SW480 (cell line): Measurements from ENCODE around the gene CCSAP.
"Not testable (repeated sequence)": the region's sequence is repeated elsewhere in the genome, so short reads cannot be mapped to it uniquely, and the experiment has no call there.

ENCODE experiments used
- DNase-seq: peaks from one replicate; pipeline ENCODE4 v3.0.0-alpha.2; 2016; ENCODE audit warnings: low spot score

The CCSAP gene

DNA sequence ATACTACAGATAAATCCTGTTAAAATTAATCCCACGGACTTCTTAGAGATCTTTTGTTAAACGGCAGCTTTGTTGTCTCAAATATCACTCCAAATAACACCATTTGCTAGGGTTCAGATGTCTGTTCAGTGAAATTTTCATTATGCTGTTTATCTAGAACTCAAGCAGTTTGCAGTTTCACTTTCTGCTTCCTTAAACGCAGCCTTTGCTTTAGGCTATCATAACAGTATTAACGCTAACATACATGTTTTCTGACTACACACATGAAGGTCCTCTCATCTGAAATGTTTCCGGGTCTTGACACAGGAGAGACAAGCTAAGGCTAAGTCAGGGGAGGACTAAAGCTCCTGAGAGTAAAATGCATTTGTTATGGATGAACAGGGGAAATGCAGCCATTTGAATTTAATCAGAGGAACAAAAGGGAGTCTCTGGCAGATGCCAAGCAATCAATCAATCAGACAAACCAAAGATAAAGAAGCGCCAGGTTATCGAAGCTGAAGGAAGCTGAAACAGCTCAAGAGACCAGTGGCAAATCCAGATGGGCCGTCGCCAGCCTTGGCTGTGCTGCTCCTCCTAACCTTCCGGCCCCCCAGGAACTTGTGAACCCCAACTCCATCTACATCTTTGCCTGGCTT, 16.9 kb downstream of the CCSAP start:
- DNase-seq, result no peak

DNA sequence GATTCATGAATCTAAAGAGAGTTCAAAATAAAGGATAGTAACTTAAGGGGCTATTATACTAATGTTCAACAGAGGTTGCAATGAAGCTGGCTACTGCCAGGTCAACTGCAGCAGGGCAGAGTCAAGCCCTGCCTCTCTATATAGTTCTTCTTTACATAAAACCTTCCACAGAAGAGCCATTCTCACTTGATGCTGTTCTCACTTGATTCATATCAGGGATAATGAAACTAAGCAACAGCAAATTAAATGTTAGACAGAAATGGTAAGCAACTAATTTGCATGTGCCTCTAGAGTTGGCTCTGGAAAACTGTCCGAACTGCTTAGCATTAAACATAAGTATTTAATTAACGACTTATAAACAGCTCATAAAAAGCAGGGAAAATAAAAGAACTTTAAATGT, 17.4 kb downstream of the CCSAP start:
- DNase-seq, result no peak

DNA sequence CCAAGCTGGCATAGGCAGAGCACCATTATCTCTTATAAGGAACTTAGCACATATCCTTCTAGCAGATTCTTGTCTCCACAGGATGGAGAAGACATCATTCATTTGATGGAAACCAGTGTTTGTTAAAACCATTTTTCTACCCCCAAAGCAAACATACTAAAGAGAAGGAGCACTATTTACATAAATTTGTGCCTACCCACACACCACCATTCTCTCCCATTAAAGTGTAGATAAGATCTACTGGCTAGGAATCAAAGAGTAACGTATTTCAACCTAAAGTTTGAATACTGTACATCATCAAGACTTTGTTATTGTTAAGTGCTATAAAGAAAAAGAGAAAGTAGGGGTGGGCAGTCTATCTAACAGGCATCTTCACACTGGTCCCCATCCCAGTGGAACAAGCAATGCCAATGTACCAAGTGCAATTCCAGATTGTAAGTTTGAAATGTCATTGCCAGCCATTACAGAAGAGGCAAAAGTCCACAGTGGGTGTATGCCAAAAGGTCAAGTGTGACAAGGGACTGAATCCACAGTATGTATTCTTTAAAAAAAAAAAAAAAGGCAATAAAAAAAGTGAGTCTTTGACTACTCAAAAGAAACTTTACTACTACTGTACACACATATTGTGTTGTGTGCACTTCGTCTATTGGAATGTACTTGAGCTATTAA, 18.8 kb downstream of the CCSAP start:
- no peak for DNase-seq

DNA sequence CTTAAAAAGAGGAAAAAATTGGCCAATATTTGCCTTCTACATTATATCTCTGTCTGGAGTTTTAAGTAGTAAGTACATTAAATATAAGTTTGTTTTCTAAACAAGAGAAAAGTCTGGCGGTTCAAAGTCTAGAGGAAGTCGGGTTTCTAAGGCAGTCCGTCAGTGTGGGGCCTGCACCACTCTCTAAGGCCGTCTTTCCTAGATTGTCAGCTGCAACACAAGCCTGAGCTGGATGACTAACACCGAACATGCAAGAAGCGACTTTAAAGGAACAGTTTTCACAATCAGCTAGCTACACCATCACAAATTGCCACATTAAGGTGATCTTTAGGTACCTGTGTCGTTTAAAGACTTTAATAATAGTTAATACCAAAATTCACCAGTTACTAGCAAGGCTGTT, 19.6 kb downstream of the CCSAP start:
- no peak for DNase-seq

DNA sequence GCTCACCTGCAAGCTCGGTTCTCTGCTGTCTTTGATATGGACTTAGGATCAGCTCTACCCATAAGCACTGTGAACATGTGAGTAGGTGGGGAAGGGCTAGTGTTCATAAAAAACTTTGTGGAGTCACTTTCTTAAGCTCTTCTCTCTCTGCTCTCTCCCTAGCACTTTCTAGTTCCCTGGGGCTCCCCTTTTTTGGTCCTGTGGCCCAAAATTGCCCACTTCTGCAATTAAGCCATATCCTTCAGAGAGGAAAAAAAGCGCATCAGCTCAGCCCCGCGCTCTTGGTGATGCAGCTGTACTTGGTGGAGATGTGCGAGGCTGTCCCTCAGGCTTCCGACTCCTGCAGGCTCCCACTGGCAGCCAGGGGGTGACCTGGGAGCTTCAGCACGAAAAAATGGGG, 23.4 kb downstream of the CCSAP start:
- no peak for DNase-seq

DNA sequence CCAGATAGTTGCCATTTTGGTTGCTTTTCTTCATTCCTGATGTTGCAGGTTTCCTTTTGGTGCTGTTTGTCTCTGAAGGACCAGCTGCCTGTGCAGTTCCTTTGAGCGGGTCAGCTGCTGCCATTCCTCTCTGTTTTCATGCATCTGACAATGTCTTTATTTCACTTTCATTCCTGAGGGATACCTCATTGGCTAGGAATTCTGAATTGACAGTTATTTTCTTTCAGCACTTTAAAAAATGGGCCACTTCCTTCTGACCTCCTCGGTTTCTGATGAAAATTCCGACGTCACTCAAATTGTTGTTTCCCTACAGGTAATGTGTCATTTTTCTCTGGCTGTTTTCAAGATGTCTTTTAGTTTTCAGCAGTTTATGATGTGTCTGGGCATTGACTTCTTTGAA, 24.8 kb downstream of the CCSAP start:
- no peak for DNase-seq

DNA sequence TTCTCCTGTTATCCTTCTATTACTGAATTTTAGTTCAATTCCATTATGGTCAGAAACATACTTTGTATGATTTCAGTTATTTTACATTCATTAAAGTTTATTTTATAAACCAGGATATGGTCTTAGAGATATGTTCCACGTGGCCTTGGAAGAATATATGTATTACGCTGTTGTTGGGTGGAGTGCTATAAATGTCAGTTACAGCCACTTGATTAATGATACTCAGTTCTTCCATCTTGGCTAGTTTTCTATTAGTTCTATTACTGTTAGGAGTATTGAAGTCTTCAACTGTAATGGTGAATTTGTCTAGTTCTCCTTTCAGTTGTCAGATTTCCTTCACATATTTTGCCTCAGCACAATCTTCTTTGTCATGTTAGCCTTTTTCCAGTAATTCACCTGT, 26.7 kb downstream of the CCSAP start:
- no peak for DNase-seq

DNA sequence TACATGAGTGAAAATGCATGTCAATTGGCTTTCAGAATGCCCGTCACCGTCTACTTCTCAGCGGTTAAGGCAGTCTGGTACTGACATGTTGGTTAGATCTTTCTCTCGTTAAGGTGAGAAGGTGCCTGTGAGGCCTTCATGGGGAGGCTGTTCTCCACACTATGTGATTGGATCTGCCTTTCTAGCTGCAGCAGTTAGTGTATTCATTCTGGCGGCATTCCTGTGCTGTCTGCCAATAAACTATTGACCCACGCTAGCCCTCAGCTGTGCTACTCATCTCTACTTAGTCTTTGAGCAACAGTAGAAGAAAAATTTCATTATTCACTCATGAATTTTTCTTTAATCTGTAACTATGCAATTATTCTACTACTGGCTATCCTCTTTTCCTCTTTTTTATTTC, 32.0 kb downstream of the CCSAP start:
- no peak for DNase-seq

DNA sequence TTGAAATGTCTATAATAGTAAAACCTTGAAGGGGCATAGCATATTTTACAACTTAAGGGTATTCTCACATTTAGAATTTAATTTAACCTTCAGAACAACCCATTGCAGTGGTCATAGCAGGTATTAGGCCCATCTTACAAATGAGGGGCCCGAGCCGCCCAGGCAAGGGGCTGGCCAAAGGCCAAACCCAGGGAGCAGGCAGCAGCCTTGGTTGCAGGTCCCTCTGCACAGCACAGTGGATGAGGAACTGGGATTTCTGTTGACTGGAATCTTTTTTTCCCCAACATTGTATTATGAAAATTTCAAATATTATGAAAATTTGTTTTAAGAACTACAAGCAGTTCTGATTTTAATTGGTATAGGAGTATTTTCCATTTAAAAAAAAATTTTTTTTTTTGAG, 33.2 kb downstream of the CCSAP start:
- no peak for DNase-seq

DNA sequence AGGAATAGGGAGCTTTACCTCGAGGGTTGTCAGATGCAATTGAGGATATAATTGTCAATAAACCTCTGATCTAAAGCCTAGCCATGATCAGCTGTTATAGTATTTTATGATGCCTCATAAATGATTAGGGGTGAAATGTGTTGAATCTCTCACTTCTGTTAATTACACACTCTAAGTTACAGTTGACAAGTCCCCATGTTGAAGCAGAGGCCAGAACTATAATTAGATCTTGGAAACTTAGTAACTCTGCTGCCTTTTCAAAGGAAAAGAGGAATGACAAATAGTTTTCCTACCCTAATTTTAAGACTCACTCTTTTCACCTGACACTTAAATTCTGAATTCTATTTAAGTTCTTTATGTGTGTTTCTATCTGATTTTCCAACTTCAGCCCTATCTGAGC, 33.8 kb downstream of the CCSAP start:
- no peak for DNase-seq

DNA sequence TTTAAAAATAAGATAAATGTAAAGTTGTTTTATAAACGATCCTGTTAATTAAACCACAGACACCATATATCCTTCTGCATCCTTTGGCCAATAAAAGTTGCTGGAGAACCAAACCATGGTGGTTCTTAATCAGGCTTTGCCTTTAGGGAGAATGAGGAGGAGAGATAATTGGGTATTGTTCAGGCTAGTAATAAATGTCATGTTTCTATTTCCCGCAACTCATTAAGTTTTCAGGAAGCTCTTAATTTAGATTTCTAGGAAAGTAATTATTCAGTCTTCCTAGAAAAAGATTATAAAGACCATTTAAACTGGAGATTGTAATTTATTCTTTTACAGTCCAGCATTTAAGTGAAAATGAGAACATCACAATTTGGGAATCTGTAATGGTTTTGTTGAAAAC, 37.5 kb downstream of the CCSAP start:
- no peak for DNase-seq

DNA sequence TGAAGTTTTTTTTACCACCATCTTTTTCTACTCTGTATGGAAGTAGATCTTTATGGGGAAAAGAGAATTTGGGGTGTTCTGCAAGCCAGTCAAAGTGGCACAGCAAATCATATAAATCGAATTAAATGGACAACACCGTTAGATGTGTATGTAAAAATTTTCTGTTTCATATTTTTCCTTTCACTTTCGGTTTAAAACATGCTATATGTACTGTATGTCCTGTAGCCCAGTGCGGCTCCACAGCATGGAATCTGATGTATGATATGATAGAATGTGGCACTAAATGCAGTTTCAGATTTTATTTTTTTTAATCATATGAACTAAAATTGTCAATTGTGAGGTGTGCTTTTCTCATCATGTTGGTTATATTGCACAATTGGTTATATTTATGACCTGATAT, 39.0 kb downstream of the CCSAP start:
- DNase-seq, result no peak

DNA sequence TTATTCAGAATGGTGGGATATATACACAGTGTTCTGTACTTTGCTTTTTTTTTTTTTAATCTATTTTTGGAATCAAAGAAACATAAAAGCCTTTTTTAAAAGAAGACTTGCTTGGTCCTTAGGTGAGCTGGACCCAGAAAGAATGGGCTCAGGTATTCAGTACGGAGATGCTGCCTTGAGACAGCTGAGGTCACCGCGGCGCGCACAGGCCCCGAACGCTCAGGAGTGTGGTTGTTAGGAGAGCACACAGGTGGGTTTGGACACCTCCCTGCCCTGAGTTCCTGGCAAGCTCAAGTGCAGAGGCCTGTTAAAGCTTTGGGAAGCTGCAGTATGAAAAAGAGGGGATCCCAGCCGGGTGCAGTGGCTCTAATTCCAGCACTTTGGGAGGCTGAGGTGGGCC, 40.1 kb downstream of the CCSAP start:
- DNase-seq, result no peak

DNA sequence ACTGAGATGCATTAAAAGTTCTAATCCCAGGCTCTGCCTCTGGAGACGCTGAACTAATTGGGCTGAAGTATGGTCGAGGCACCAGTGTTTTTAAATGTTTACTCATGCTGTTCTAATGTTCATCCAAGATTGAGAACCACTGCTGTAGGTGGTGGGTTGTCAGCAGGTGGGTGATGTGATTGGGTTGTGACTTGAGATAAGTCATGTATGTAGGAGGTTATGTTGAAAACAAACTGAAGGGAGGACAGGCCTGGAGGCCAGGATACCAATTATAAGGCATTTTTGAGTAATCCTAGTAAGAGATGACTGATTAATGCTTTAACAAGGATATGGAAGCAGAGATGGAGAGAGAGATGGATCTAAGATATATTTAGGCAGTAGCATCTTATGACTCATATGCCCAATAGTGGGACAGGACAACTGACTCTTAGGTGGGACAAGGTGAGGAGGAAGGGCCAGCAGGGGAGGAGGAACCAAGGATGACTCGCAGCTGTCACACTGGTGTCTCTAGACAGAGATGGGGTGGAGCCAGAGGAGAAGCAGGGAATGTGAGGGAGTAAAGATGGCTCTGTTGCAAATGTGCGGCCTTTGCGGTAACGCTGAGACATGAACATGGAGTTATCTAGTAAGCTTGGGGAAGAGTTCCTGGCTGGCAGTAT, 42.6 kb downstream of the CCSAP start:
- DNase-seq, result no peak

DNA sequence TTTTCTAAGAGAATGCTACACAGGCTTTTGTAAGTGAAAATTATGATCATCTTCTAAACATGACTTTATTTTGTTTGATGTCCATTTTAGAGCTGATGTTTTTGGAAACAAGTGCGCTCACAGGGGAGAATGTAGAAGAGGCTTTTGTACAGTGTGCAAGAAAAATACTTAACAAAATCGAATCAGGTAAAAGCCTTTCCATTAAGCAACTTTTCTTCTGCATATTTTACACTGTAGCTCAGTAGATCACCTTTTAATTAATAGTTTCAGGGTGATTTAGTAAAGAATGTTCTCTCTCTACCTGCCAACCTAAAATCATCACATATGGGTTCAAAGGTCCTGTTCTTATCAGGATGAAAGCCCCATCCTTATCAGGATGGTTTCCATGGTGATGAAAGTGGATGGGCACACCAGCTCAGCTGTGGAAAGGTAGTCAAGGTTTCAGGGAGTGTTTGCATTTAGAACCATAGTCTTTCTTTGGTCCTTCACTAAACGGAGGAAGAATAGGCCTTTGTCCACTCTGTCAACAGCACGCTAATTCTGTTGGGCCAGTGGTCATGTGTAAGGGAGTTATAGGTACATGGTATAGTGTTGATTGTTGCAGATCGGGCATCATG, 43.9 kb downstream of the CCSAP start:
- no peak for DNase-seq

DNA sequence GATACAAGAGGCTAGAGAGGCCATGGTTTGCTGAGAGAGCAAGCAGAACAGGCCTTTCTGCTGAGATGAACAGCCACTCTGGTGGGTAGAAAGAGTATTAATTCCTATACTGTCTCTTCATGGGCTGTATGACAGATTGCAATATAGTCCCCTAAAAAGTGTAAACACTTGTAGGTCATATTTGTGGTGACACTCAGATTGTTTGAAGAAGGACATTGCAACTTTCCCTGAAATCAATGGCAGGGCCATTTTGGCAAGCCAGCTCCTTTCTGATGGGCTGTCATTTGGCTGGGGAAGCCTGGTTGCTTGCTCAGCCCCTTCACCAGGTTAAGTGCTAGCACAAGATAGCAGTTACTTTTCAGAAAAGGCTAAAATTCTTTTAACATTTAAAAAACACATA, 44.4 kb downstream of the CCSAP start:
- no peak for DNase-seq

DNA sequence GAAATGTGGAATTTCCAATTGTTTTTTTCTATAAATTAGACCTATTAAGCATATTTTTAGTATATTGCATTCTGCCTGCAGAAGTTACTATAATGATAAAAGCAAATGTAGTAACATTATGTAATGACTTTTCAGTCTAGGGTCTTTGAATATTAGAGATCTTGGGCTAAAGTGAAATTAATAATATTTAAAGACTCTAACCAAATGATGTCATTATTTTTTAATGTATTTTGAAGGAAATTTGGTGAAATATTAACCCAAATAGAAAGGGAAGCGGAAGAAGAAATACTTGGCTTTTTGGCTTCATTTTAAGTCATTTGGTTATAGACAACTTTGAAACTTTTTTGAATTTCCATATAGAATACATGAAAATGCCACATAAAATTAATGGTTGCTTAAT, 45.1 kb downstream of the CCSAP start:
- DNase-seq, result no peak

DNA sequence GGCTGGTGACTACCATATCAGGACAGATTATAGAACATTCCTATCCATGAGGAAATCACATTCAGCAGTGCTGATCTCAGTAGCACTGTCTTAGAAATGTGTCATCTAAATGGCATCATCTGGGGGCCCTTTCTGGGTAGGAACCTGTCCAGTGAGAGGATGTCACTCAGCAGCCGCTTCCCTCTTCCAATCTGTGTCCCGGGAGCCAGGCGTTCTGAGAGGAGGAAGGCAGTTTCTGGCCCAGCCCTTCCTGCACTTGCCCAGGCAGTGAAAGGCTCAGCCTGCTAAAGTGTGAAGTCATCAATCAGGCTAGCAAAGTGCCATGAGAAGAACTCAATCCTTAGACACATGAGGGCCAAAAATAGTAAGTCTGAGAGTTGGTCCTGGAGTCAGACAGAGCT, 46.3 kb downstream of the CCSAP start:
- no peak for DNase-seq

DNA sequence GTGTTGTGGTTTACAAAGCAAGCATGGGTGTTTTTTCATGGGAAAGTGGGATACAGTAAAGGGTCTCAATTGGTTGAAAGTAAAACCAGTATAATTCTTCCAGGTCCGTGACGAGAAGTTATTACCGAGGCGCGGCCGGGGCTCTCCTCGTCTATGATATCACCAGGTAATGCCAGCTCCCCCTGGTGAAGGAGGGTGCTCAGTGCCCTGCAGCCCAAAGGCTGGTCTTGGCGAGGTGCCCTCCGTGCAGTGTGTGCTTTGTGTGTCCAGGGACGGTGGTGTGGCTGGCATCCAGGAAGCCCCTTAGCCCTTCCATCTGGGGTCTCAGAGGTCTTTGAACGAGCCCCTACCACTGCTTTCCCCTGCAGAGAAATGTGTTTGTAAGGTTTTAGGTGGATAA, 47.1 kb downstream of the CCSAP start:
- no peak for DNase-seq

DNA sequence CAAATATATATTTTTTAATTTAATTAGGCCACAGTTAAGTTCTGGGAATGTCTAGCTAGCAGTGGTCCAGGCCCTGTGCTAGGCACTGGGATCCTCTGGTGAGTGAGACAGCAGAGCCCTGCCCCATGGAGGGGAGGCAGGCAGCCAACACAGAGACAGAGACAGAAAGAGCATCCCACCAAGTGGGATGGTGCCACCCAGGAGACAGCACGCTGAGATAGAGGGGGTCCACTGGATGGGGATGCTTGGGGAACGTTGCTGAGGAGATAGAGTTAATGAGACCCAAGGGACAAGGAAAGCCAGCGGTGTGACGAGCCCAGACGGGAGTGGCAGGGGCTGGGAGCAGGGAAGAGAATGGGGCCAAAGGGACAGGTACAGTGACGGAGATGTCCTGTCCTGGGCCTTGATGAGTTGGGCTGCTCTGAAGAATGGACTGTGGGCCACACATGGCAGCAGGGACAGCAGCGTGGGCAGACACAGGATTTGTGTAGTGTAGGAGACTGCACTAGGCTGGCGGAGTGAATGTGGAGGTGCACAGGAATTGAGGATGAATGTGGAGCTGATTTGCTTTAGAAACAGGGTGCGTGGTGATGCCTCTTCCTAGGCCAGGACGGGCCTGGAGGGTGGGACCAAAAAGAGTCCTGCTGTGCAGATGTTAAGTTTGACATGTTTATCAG, 49.2 kb downstream of the CCSAP start:
- no peak for DNase-seq

DNA sequence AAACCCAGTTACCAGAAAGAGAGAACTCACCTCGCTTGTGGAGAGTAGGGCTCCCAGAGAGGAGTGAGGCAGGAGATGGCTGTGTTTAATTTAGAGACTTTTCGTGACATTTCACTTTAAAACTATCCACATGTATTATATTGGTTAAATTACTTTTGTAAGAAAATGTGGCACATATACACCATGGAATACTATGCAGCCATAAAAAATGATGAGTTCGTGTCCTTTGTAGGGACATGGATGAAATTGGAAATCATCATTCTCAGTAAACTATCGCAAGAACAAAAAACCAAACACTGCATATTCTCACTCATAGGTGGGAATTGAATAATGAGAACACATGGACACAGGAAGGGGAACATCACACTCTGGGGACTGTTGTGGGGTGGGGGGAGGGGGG, 51.2 kb downstream of the CCSAP start:
- DNase-seq, result not testable (repeated sequence)

DNA sequence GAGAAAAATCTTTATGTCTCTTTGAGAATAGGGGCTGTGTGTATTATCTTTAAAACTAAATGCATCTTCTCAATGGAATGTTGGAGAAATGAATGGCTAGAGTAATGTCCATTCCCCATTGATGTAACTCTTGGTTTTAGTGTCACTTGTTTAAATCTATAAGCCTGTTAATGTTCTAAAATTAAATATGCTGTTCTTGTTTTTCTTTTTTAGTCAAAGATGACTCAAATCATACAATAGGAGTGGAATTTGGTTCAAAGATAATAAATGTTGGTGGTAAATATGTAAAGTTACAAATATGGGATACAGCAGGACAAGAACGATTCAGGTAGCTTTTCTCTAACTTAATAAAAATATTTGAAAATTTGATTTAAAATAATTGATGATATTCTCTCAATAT, 54.3 kb downstream of the CCSAP start:
- no peak for DNase-seq

DNA sequence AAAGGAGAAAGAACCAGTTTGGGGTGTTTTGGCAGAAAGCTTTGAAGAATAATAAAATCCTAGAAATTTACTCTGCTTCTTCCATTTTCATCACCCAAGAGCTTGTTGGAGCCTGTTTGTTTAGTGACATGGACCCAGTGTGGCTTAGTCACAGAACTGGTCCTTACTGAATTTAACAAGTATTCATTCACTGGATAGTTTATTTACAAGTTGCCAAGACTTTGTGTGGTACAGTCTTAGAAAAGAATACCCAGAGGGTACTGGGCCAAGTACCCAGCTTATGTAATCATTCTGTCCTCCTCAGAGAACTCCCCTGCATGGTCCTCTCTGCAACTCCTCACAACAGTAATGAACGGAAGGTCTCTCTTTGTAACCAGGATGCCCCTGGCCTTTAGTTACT, 55.6 kb downstream of the CCSAP start:
- DNase-seq, result no peak
